Activated CD8-positive, alpha-beta memory T cell treated with anti-CD3 and anti-CD28 coated beads, Interleukin-2, amount 50 U/mL, for 24 hours (primary cell): ENCODE results near the gene MRPS17.
A peak's percentile ranks its signal among the peaks of the same experiment; 100 is the strongest.
"Not testable (repeated sequence)": the region's sequence is repeated elsewhere in the genome, so short reads cannot be mapped to it uniquely, and the experiment has no call there.

Experiments
- DNase-seq: peaks from one replicate; pipeline ENCODE4 v3.0.0-alpha.2; 2020; ENCODE audit errors: extremely low read depth

MRPS17 gene

DNA sequence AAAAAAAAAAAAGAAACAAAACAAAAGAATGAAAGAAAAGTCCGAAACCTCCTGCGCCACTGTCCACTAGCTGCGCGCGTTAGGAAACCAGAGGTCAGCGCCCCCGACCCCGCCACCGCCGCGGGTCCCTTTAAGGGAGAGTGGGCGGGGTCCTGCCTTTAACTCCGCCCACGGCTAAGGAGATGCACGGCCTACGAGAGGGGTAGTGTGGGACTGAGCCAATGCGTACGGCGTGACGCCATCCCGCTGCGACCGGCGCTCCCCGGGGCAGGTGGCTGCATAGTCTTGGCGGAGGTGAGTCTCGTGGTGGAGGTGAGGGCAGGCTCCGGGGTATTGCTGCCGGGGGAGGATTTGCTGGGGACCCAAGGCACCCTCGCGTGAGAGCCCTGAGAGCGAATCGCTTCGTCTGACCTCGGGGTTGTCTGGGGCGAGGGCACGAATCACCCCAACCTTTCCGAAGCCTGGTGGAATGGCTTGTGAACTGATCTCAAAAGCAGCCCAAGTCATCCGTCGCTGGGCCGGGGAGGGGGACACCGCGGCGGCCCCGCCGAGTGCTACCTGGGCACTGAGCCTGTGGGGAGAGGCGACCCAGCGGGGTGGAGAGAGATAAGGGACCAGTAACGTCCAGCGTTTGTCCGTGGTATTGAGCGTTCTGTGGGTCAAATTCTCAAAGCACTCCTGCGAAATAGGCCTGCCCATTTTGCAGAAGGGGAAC is at the start of gene MRPS17:
Gene MRPS17, plus strand, starts transcription at position 241 of the 715 bp plus-strand sequence. CDS start 1,319 bp downstream, outside the sequence.
- peak; percentile 77 for DNase-seq

DNA sequence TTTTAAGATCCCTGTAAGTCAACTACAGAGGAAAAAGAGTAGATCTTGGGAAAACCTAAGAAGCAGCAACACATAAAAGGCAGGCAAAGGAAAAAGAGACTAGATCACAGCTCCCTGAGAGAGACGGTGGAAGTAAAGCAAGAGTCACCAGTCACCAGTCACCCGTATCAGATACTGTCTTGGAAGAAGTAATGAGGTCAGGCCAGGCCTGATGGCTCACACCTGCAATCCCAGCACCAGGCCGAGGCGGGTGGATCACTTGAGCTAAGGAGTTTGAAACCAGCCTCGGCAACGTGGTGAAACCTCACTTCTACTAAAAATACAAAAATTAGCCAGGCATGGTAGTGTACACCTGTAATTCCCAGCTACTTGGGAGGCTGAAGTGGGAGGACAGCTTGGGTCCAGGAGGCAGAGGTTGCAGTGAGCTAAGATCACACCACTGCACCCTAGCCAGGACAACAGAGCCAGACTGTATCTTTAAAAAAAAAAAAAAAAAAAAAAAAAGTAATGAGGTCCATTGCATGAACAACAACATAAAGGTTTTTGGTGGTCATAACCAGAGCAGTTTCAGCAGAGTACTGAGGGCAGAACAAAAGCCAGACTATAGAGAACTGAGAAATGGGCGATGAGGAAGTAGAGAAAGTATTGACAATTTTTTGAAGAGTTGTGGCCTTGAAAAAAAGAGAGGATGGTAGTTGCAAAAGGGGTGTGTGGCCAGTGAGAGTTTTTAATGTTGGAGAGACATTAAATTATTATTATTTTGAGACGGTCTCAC is 47.5 kb upstream of the MRPS17 start:
- no peak for DNase-seq

- DNase-seq = no peak
These were observed 38.9 kb upstream of the MRPS17 start for GRCh38 chr7:55912748-55913158.

DNA sequence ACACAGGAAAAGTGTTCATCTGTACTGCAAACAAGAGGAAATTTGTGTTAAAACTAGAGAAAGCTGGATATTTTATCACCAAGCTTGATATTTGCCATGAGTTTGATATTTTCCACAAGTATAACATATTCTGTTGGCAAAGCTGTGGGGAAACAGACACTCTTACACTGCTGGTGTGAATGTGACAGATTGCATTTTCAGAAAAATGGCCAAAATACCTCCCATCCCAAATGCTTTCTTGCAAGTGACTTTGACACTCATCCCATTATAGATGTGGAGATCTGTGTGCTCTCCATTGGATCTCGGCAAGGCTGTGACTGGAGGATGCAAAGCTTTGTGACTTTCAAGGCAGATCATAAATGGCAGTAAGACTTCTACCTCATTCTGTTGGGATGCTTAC is 33.9 kb upstream of the MRPS17 start:
- no peak for DNase-seq

DNA sequence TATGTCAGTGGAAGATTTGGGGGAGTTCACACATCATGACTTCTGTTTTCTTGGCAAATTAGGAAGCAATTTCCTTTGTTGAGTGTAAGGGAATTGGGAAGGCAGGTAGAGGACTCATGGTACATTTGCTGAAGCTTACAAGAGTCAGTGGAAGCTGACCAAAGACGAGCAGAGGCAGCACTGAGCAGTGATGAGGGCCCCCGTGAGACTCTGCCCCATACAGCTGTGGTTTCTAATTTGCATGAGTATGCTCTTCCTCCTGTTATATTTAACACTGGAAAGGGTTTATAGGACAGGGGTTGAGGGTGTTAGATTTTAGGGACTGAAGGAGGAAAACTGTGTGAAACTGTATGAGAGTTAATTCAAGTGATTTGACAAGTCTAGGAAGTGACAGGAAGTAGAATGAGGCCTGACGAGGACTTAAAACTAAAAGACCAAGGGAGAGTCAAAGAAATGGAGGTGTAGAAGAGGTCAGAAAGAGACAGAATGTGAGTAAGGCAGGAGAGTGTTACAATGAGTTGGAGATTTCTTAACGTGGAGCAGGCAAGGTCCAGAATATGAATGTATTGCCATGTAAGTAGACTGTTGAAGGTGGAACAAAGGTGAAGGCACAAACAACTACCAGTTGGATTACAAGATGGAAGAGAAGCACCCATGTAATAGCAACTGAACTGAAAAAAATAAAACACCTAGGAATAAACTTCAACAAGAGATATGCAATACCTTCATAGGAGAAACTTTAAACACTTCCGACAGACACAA is 23.5 kb upstream of the MRPS17 start:
- no peak for DNase-seq

- no peak for DNase-seq
These were observed 20.1 kb upstream of the MRPS17 start for GRCh38 chr7:55931421-55932151.

DNA sequence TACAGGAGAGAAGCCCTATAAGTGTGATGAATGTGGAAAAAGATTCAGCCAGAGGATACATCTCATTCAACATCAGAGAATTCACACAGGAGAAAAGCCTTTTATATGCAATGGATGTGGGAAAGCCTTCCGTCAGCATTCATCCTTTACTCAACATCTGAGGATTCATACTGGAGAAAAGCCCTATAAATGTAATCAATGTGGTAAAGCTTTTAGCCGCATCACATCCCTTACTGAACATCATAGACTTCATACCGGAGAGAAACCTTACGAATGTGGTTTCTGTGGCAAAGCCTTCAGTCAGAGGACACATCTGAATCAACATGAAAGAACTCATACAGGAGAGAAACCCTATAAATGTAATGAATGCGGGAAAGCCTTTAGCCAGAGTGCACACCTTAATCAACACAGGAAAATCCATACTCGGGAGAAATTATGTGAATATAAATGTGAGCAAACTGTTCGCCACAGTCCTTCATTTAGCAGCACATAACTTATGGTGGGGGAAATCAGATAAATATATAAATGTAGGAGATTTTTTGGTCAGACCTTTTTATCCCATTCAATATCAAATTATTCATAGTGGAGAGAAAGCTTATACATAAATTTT is 12.1 kb upstream of the MRPS17 start:
- no peak for DNase-seq

DNA sequence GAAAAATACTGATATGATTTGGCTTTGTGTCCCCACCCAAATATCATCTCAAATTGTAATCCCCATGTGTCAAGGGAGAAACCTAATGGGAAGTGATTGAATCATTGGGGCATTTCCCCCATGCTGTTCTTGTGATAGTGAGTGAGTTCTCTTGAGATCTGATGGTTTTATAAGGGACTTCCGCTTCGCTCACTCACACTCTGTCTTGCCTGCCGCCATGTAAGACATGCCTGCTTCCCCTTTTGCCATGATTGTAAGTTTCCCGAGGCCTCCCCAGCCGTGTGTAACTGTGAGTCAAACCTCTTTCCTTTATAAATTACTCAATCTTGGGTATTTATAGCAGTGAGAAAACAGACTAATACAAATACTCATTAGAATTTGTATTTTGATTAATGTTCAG is 5.1 kb upstream of the MRPS17 start:
- DNase-seq = no peak

GRCh38 chr7:55952352-55952671 is 635 bp downstream of the MRPS17 start:
- not testable (repeated sequence) for DNase-seq

DNA sequence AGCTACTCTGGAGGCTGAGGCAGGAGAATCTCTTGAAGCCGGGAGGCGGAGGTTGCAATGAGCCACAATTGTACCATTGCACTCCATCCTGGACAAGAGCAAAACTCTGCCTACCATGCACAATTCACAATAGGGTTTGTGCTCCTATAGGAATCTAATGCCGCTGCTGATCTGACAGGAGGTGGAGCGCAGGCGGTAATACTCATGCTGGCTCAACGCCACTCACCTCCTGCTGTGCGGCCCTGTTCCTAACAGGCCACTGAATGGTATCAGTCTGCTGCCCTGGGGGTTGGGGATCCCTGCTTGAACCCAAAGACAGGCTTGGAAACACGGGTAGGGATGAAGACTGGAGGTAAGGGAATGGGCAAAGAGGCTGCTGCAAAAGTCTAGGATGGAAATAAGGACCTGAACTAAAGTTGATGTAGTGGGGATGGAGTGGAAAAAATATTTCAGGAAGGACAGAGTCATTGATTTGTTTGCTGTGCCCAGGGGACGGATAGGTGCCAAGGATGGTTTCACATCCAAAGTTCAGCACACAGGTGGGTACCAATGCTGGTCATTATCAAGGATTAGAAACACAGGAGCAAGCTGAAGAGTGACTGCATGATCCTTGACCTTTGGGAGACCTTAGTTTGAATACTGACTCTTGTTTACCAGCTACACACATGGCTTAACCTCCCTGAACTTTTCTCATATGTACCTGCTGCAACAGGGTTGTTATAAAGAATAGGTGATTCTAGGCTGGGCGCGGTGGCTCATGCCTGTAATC is 2.2 kb downstream of the MRPS17 start:
- no peak for DNase-seq

DNA sequence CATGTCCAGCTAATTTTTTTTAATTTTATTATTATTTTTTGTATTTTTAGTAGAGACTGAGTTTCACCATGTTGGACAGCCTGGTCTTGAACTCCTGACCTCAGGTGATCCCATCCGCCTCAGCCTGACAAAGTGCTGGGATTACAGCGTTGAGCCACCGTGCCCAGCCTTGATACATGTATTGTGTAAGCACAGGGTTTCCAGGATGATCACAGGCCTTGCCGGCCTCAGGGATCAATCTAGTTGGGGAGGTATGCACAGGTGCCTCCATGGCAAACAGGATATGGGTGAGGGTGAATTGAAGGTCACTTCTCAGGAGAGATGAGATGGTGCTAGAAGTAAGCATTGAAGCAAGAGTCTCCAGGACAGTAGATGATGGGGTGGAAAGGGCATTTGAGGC is 5.5 kb downstream of the MRPS17 start:
- no peak for DNase-seq

- DNase-seq = no peak
These were observed 10.3 kb downstream of the MRPS17 start for GRCh38 chr7:55962014-55962413.

- DNase-seq = no peak
These were observed 12.0 kb downstream of the MRPS17 start for GRCh38 chr7:55963584-55964168.

GRCh38 chr7:55964261-55965099 is 12.8 kb downstream of the MRPS17 start, which contains the start of gene NIPSNAP2:
Gene NIPSNAP2, plus strand, starts transcription at chr7:55964585. Its CDS starts 25 bp downstream, at chr7:55964610.
- no peak for DNase-seq

GRCh38 chr7:55965100-55965470 is 13.4 kb downstream of the MRPS17 start:
- no peak for DNase-seq

DNA sequence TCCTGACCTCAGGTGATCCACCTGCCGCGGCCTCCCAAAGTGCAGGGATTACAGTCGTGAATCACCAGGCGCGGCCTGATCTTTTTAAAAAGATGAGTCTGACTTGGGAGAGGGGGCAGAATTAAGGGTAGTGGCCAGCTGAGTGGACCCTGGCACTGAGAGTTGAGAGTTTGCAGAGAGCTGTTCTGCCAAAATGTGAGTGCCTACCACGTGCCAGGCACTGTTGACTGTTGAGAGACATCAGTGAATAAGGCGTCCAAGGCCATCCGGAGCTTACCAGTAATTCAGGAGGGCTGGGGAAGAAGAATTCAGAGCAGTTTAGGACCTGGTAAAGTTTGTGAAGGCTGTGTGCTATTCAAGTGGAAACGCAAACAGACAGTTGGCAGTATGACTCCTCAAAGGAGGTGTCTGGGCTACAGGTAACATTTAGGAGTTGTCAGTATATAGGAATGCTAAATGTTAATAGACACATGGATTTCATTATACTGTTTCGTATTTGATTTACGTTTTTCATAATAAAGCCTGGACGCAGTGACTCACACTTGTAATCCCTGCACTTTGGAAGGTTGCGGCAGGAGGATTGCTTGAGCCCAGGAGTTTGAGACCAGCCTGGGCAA is 14.2 kb downstream of the MRPS17 start:
- DNase-seq = no peak

DNA sequence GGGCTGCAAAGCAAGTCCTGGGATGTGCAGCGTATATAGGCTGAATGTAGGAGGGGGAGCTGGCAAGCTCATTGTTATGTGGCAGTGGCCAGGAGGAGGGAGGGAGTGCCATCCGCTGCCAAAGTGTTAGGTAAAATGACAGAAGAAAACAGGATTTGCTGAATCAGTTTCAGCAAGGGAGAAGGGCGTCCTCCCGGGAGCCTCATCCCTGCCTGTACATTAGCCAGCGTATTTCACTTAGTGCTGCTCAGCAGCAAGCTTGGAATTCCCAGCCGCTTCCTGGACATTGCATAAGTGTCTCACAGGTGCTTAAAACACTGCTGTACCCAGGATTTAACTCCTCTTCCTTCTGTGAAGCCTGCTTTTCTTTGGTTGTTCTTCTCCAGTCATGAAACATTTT is 15.2 kb downstream of the MRPS17 start:
- no peak for DNase-seq

- no peak for DNase-seq
These were observed 17.7 kb downstream of the MRPS17 start for GRCh38 chr7:55969391-55969790.

DNA sequence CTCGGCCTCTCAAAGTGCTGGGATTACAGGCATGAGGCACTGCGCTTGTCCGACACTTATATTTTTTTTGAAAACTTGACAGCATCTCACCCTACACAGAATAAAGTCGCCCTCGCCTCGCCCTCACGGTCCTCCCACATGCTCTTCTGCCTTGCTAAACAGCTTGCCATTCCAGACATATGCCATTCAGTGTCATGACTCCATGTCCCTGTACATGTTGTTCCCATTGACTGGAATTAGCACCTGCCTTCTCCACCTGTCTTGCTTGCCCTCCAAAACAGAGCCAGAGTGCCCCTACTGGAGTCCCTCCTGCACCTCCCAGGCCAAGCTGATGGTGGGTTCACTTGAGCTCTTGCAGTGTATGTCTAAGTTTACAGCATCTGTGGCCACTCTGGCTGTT is 18.9 kb downstream of the MRPS17 start:
- DNase-seq = no peak
